HEK293 (cell line): ENCODE results near the gene YIPF4.

Experiments
- CTCF ChIA-PET: fragments of 350-600 bp; formaldehyde crosslinking; extraction: SDS; loops from one replicate; lab custom pipeline; 2021; ENCODE audit warnings: antibody characterized with exemption; lab: Yijun Ruan, JAX
- POLR2A ChIA-PET: fragments of 300-600 bp; formaldehyde crosslinking; extraction: SDS; loops from one replicate; lab custom pipeline; 2020; ENCODE audit warnings: antibody characterized with exemption, inconsistent platforms; lab: Yijun Ruan, JAX
- H3K27ac ChIP-seq: fragments of 200-500 bp; sonication (Bioruptor generic); 2 replicates; pipeline ENCODE4 v1.5.1; 2014; ENCODE audit warnings: low read depth, low read length, control low read depth, inconsistent platforms; ENCODE audit errors: extremely low read depth
- H3K36me3 ChIP-seq, 2 experiments: fragments of 200-500 bp in 1 of 2; sonication (Bioruptor generic) in 1 of 2; 1 replicate in 1 of 2; 2 replicates in 1 of 2; pipeline ENCODE4 v1.5.1; 2014 to 2017; ENCODE audit warnings: inconsistent platforms in 2 of 2, low read length in 2 of 2; ENCODE audit not compliant: control insufficient read depth in 2 of 2, insufficient read depth in 1 of 2
- H3K4me1 ChIP-seq: fragments of 200-500 bp; sonication (Bioruptor generic); 2 replicates; pipeline ENCODE4 v1.5.1; 2014; ENCODE audit warnings: mild to moderate bottlenecking, low read length, inconsistent platforms; ENCODE audit not compliant: control insufficient read depth, insufficient read depth
- H3K4me3 ChIP-seq: 2 replicates; pipeline ENCODE4 v1.5.1; 2011; ENCODE audit warnings: low read depth, mild to moderate bottlenecking, control low read depth, low read length, moderate library complexity
- H3K9me3 ChIP-seq: fragments of 200-500 bp; sonication (Bioruptor generic); 2 replicates; pipeline ENCODE4 v1.5.1; 2014; ENCODE audit warnings: low read depth, low read length, inconsistent platforms; ENCODE audit not compliant: control insufficient read depth, insufficient read depth
- BCL11B ChIP-seq: fragments of 450-650 bp; formaldehyde crosslinking; IDR thresholded peaks from 2 replicates; pipeline ENCODE4 v1.5.1; 2016; ENCODE audit warnings: low read depth, missing biosample characterization, missing genetic modification characterization
- EGR2 ChIP-seq: fragments of 450-650 bp; formaldehyde crosslinking; IDR thresholded peaks from 2 replicates; pipeline ENCODE4 v1.5.1; 2016; ENCODE audit warnings: low read depth, missing biosample characterization, missing genetic modification characterization
- GLIS2 ChIP-seq: fragments of 450-650 bp; formaldehyde crosslinking; IDR thresholded peaks from 2 replicates; pipeline ENCODE4 v1.5.1; 2016; ENCODE audit warnings: missing biosample characterization, missing genetic modification characterization
- HOXA7 ChIP-seq: sonication (generic); formaldehyde crosslinking; IDR thresholded peaks from 2 replicates; pipeline ENCODE4 v1.8.1; 2022; ENCODE audit warnings: missing genetic modification reagents, borderline replicate concordance
- KLF1 ChIP-seq: fragments of 450-650 bp; formaldehyde crosslinking; IDR thresholded peaks from 2 replicates; pipeline ENCODE4 v1.5.1; 2016; ENCODE audit warnings: missing biosample characterization, missing genetic modification characterization
- KLF10 ChIP-seq: fragments of 450-650 bp; IDR thresholded peaks from 2 replicates; pipeline ENCODE4 v1.5.1; 2018; ENCODE audit warnings: missing biosample characterization, mild to moderate bottlenecking, missing genetic modification characterization
- KLF9 ChIP-seq: fragments of 450-650 bp; formaldehyde crosslinking; IDR thresholded peaks from 2 replicates; pipeline ENCODE4 v1.5.1; 2016; ENCODE audit warnings: missing biosample characterization, missing genetic modification characterization, low read depth
- SP3 ChIP-seq: fragments of 450-650 bp; formaldehyde crosslinking; IDR thresholded peaks from 2 replicates; pipeline ENCODE4 v1.5.1; 2016; ENCODE audit warnings: missing biosample characterization, missing genetic modification characterization
- ZNF112 ChIP-seq: fragments of 450-650 bp; formaldehyde crosslinking; IDR thresholded peaks from 2 replicates; pipeline ENCODE4 v1.5.0; 2017; ENCODE audit warnings: missing biosample characterization, missing genetic modification characterization
- ZNF155 ChIP-seq: fragments of 450-650 bp; formaldehyde crosslinking; IDR thresholded peaks from 2 replicates; pipeline ENCODE4 v1.5.1; 2016; ENCODE audit warnings: missing biosample characterization, missing genetic modification characterization
- ZNF16 ChIP-seq: fragments of 450-650 bp; formaldehyde crosslinking; IDR thresholded peaks from 2 replicates; pipeline ENCODE4 v1.5.1; 2016; ENCODE audit warnings: low read depth, missing biosample characterization, missing genetic modification characterization
- ZNF26 ChIP-seq: fragments of 450-650 bp; formaldehyde crosslinking; IDR thresholded peaks from 2 replicates; pipeline ENCODE4 v1.5.1; 2016; ENCODE audit warnings: missing biosample characterization, missing genetic modification characterization
- ZNF274 ChIP-seq, 2 experiments: fragments of 200-500 bp in 1 of 2; fragments of 450-650 bp in 1 of 2; sonication (Bioruptor generic) in 1 of 2; formaldehyde crosslinking in 1 of 2; IDR thresholded peaks; 2 replicates each; pipeline versions ENCODE4 v1.5.1 to v1.6.1; 2014 to 2016; ENCODE audit warnings: borderline replicate concordance in 1 of 2, inconsistent platforms in 1 of 2, low read length in 1 of 2, missing biosample characterization in 1 of 2, missing genetic modification characterization in 1 of 2
- ZNF280C ChIP-seq: fragments of 450-650 bp; formaldehyde crosslinking; IDR thresholded peaks from 2 replicates; pipeline ENCODE4 v1.5.1; 2016; ENCODE audit warnings: missing biosample characterization, missing genetic modification characterization
- ZNF324 ChIP-seq: fragments of 450-650 bp; formaldehyde crosslinking; IDR thresholded peaks from 2 replicates; pipeline ENCODE4 v1.5.1; 2016; ENCODE audit warnings: missing biosample characterization, missing genetic modification characterization
- ZNF366 ChIP-seq: fragments of 450-650 bp; formaldehyde crosslinking; conservative IDR thresholded peaks from 2 replicates; pipeline ENCODE4 v1.5.1; 2016; ENCODE audit warnings: missing biosample characterization, missing genetic modification characterization
- ZNF391 ChIP-seq: fragments of 450-650 bp; formaldehyde crosslinking; IDR thresholded peaks from 2 replicates; pipeline ENCODE4 v1.5.1; 2016; ENCODE audit warnings: low read depth, missing biosample characterization, missing genetic modification characterization, borderline replicate concordance
- ZNF398 ChIP-seq: fragments of 450-650 bp; formaldehyde crosslinking; IDR thresholded peaks from 2 replicates; pipeline ENCODE4 v1.5.1; 2017; ENCODE audit warnings: missing biosample characterization, missing genetic modification characterization
- ZNF404 ChIP-seq: fragments of 450-650 bp; formaldehyde crosslinking; IDR thresholded peaks from 2 replicates; pipeline ENCODE4 v1.5.1; 2017; ENCODE audit warnings: missing biosample characterization, missing genetic modification characterization
- ZNF433 ChIP-seq: fragments of 450-650 bp; formaldehyde crosslinking; IDR thresholded peaks from 2 replicates; pipeline ENCODE4 v1.5.1; 2016; ENCODE audit warnings: missing biosample characterization, missing genetic modification characterization, low read depth
- ZNF555 ChIP-seq: fragments of 450-650 bp; formaldehyde crosslinking; conservative IDR thresholded peaks from 2 replicates; pipeline ENCODE4 v1.5.1; 2017; ENCODE audit warnings: missing biosample characterization, mild to moderate bottlenecking, missing genetic modification characterization, inconsistent platforms
- ZNF585B ChIP-seq: fragments of 450-650 bp; formaldehyde crosslinking; IDR thresholded peaks from 2 replicates; pipeline ENCODE4 v1.5.1; 2016; ENCODE audit warnings: missing biosample characterization, missing genetic modification characterization
- ZNF596 ChIP-seq: fragments of 450-650 bp; IDR thresholded peaks from 2 replicates; pipeline ENCODE4 v1.5.0; 2018; ENCODE audit warnings: missing biosample characterization, mild to moderate bottlenecking, missing genetic modification characterization, moderate library complexity
- ZNF830 ChIP-seq: fragments of 450-650 bp; IDR thresholded peaks from 2 replicates; pipeline ENCODE4 v1.5.0; 2018; ENCODE audit warnings: missing biosample characterization, missing genetic modification characterization, low read depth, mild to moderate bottlenecking, moderate library complexity
- ZNF837 ChIP-seq: fragments of 450-650 bp; formaldehyde crosslinking; IDR thresholded peaks from 2 replicates; pipeline ENCODE4 v1.5.1; 2016; ENCODE audit warnings: missing biosample characterization, missing genetic modification characterization
- ZSCAN18 ChIP-seq: fragments of 450-650 bp; formaldehyde crosslinking; IDR thresholded peaks from 2 replicates; pipeline ENCODE4 v1.5.1; 2016; ENCODE audit warnings: missing biosample characterization, missing genetic modification characterization

Gene YIPF4

GRCh38 chr2:32260376-32260775 is 17.3 kb upstream of the YIPF4 start:
- TF ChIP-seq KLF1 (no peak), ZNF16 (tag by site-specific recombination) (no peak), ZNF274 (IDR thresholded peaks at IDR 0.05; ENCODE audit: low read length) (no peak), ZNF274 (tag by site-specific recombination; IDR thresholded peaks at IDR 0.05; ENCODE audit: borderline replicate concordance) (no peak), GLIS2 (tag by site-specific recombination) (no peak), KLF10 (no peak), ZNF596 (no peak), ZNF26 (no peak), ZNF112 (tag by site-specific recombination) (no peak), ZSCAN18 (tag by site-specific recombination) (no peak), SP3 (no peak), ZNF433 (tag by site-specific recombination) (no peak), ZNF366 (tag by site-specific recombination) (no peak), ZNF280C (no peak)
- TF ChIP-seq, all 188 proteins: peak for 0
- ChIA-PET CTCF (interaction anchor here (0.6 kb wide), 1 partner anchor 13 kb away, joined by 4 read pairs; no protein-coding TSS in a partner anchor), POLR2A (no interaction called here)
- Histone ChIP-seq H3K4me1 (no peaks in the 10 kb centered on the region), H3K36me3 (no peaks in the 10 kb centered on the region), H3K9me3 (no peaks in the 10 kb centered on the region), H3K4me3 (no peak overlapping the region), H3K27ac (no peak overlapping the region)

GRCh38 chr2:32262105-32262504 is 15.6 kb upstream of the YIPF4 start:
- no peaks in the 10 kb centered on the region for H3K4me1 ChIP-seq
- ChIA-PET CTCF (no interaction called here), POLR2A (interaction anchor here (0.6 kb wide), 1 partner anchor 23 kb away, joined by 4 read pairs; no protein-coding TSS in a partner anchor)
- no peak overlapping the region for H3K27ac ChIP-seq
- TF ChIP-seq BCL11B (tag by site-specific recombination) (no peak), ZNF830 (tag by site-specific recombination) (no peak)
- H3K36me3 ChIP-seq, result no peaks in the 10 kb centered on the region
- H3K4me3 ChIP-seq, result no peak overlapping the region
- no peaks in the 10 kb centered on the region for H3K9me3 ChIP-seq

- H3K4me3 ChIP-seq, result no peak within 1 kb of the TSS
- no peaks in the 10 kb centered on the region for H3K9me3 ChIP-seq
- CTCF ChIA-PET, result interaction anchor here (0.7 kb wide), 2 partner anchors 26 to 1548 kb away, joined by 3 to 6 read pairs; no protein-coding TSS in a partner anchor
- H3K36me3 ChIP-seq, result no peaks in the 10 kb centered on the region
- no peak within 1 kb of the TSS for H3K27ac ChIP-seq
- POLR2A ChIA-PET, result no interaction called here
- no peaks in the 10 kb centered on the region for H3K4me1 ChIP-seq
- TF ChIP-seq ZNF391 (tag by site-specific recombination), result no peak
- no peak for TF ChIP-seq ZNF324 (tag by site-specific recombination)
- no peak for TF ChIP-seq ZNF398 (tag by site-specific recombination)
- TF ChIP-seq KLF9, result no peak
- no peak for TF ChIP-seq ZNF837
- TF ChIP-seq EGR2, result no peak
- no peak for TF ChIP-seq ZNF555
- TF ChIP-seq ZNF404, result no peak
- TF ChIP-seq ZNF585B, result no peak
- TF ChIP-seq HOXA7, result no peak
- TF ChIP-seq ZNF155, result no peak
Measured at GRCh38 chr2:32264422-32265105, 13.1 kb upstream of the YIPF4 start, which contains the start of gene NLRC4. Gene NLRC4, minus strand, starts transcription at chr2:32264886. Its CDS starts 8,111 bp downstream, at chr2:32256775.
